HAP-1 (cell line): ENCODE measurements around the gene HPSE2.
A peak's percentile ranks its signal among the peaks of the same experiment; 100 is the strongest.

Experiments
- DNase-seq, 2 experiments: peaks; one replicate each; pipeline ENCODE4 v3.0.0-alpha.2; 2016 to 2020; ENCODE audit warnings: low spot score in 2 of 2
- H3K27me3 ChIP-seq: fragments of 250-450 bp; sonication (Bioruptor Pico); 2 replicates; pipeline ENCODE4 v1.5.1; 2020; ENCODE audit warnings: low read depth, mild to moderate bottlenecking, moderate library complexity
- H3K36me3 ChIP-seq: fragments of 250-450 bp; sonication (Bioruptor Pico); replicated peaks from 2 replicates; pipeline ENCODE4 v1.5.1; 2020; ENCODE audit warnings: mild to moderate bottlenecking
- H3K4me1 ChIP-seq: fragments of 250-450 bp; sonication (Bioruptor Pico); 2 replicates; pipeline ENCODE4 v1.5.1; 2020; ENCODE audit warnings: mild to moderate bottlenecking
- H3K4me3 ChIP-seq: fragments of 250-450 bp; sonication (Bioruptor Pico); 2 replicates; pipeline ENCODE4 v1.5.1; 2020; ENCODE audit warnings: mild to moderate bottlenecking, moderate library complexity
- H3K9me3 ChIP-seq: fragments of 250-450 bp; sonication (Bioruptor Pico); 2 replicates; pipeline ENCODE4 v1.5.1; 2020; ENCODE audit warnings: mild to moderate bottlenecking, moderate library complexity
- in situ Hi-C: fragments of 300-500 bp; cut with MboI; formaldehyde crosslinking; loops from 3 replicates; pipeline ENCODE4 v1.14.3; 2020; ENCODE audit warnings: low sequenced_read_pairs, inconsistent platforms, mixed read lengths

Gene HPSE2

GRCh38 chr10:98419469-98420261 lies 816.0 kb downstream of the HPSE2 start:
- Histone ChIP-seq H3K27me3 (no peaks in the 10 kb centered on the region), H3K9me3 (no peaks in the 10 kb centered on the region), H3K4me3 (no peak overlapping the region), H3K4me1 (peaks cover 7% of the 10 kb centered on the region), H3K36me3 (peaks cover 3% of the 10 kb centered on the region; the same call in 1 of the 2 replicates)
- in situ Hi-C loops: no loop called here
- DNase-seq: no peak

- DNase-seq: no peak
- Histone ChIP-seq H3K36me3 (peaks cover 3% of the 10 kb centered on the region; the same call in 1 of the 2 replicates), H3K4me3 (no peak overlapping the region), H3K9me3 (no peaks in the 10 kb centered on the region), H3K27me3 (no peaks in the 10 kb centered on the region), H3K4me1 (peaks cover 7% of the 10 kb centered on the region)
- in situ Hi-C loops: no loop called here
Measured at GRCh38 chr10:98418665-98419468, 816.8 kb downstream of the HPSE2 start.

DNA sequence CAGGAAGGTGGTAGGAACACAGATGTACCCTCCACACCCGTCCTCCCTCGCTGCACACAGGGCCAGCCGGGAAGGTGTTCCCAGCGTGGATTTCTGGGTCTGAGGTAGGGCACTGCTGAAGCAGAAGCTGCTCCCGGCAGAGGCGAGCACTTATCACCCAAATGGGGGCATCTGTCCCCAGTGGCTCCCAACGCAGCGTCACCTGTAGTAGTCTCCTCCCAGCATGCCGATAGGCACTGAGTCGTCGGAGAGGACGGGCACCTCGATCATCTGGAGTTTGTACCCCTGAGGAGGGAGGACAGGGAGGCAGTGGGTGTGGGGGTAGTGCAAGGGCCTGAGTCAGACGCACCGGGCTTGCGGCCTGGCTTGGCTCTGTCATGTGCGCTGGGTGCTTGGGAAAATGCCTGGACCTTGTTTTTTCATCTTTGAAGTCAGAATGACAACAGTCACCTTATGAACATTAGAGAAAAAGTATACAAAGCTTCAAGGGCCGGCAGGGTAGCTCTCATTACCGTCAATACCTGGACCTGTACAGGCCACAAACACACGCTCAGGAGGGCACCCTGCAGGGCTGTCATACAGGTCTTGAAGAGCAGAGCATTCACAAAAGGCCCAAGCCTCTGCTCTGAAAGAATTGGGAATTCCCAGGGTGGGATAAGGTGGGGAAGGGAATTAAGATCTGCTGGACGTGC lies 817.5 kb downstream of the HPSE2 start:
- Histone ChIP-seq H3K9me3 (no peaks in the 10 kb centered on the region), H3K4me1 (peaks cover 7% of the 10 kb centered on the region), H3K27me3 (no peaks in the 10 kb centered on the region), H3K4me3 (no peak overlapping the region), H3K36me3 (peaks cover 3% of the 10 kb centered on the region; the same call in 1 of the 2 replicates)
- no peak for DNase-seq
- in situ Hi-C loops: no loop called here

- no peak for DNase-seq
- H3K9me3 ChIP-seq: no peaks in the 10 kb centered on the region
- H3K27me3 ChIP-seq: no peaks in the 10 kb centered on the region
- in situ Hi-C loops: no loop called here
- peaks cover 3% of the 10 kb centered on the region; the same call in 1 of the 2 replicates for H3K36me3 ChIP-seq
- H3K4me3 ChIP-seq: no peak overlapping the region
- peaks cover 7% of the 10 kb centered on the region for H3K4me1 ChIP-seq
Measured at GRCh38 chr10:98417481-98417959, 818.1 kb downstream of the HPSE2 start.

DNA sequence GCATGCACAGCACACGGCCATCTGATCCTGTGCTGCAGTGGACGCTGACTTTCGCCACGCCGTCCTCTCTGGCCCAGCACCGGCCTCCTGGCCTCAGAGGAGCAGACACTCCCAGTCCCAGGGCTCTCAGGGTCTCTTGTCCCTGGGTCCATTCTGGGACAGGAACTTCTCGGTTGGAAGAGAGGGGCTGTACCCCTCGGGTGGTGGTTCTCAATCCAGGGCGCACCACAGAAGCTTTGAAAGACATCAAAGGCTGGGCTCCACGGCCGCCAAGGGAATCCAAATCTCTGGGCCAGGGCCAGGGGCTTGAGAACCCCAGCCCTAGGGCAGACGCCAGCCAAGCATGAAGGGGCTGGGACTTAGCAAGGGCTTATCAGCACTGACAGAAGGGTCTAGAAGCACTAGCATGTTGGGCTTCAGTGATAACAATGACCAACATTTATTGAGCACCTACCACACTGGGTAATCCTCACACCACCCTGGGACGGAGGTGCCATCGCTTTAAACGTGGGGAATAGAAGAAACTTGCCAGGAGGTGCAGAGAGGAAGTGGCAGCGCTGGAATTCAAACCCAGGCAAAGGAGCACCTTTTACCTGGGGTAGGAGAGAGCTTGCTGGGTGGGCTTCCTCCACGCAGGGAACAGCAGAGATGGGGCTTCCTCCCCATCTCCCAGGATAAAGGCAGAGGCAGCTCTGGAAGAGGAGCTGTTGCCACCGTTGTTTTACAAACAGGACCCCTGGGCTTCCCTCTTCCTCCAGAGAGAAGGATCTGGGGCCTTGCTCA lies 818.9 kb downstream of the HPSE2 start:
- Histone ChIP-seq H3K4me3 (no peak overlapping the region), H3K36me3 (peaks cover 3% of the 10 kb centered on the region; the same call in 1 of the 2 replicates), H3K4me1 (peaks cover 7% of the 10 kb centered on the region), H3K27me3 (no peaks in the 10 kb centered on the region), H3K9me3 (no peaks in the 10 kb centered on the region)
- in situ Hi-C loops: no loop called here
- DNase-seq: no peak

- in situ Hi-C loops: no loop called here
- no peak overlapping the region for H3K4me3 ChIP-seq
- peaks cover 7% of the 10 kb centered on the region for H3K4me1 ChIP-seq
- peak; percentile 10 to 47 for DNase-seq
- H3K27me3 ChIP-seq: no peaks in the 10 kb centered on the region
- no peaks in the 10 kb centered on the region for H3K9me3 ChIP-seq
- peaks cover 3% of the 10 kb centered on the region; the same call in 1 of the 2 replicates for H3K36me3 ChIP-seq
Measured at GRCh38 chr10:98415731-98416119, 819.9 kb downstream of the HPSE2 start.

- H3K9me3 ChIP-seq: no peaks in the 10 kb centered on the region
- peak; percentile 78 to 92 for DNase-seq
- H3K36me3 ChIP-seq: peaks cover 3% of the 10 kb centered on the region; the same call in 1 of the 2 replicates
- no peaks in the 10 kb centered on the region for H3K27me3 ChIP-seq
- in situ Hi-C loops: no loop called here
- peaks cover 7% of the 10 kb centered on the region for H3K4me1 ChIP-seq
- H3K4me3 ChIP-seq: peak within 1 kb of the TSS; percentile 40
Measured at GRCh38 chr10:98414932-98415730, 820.5 kb downstream of the HPSE2 start, which contains the start of gene PYROXD2. Gene PYROXD2, minus strand, starts transcription at chr10:98415182. Its CDS starts 47 bp downstream, at chr10:98415135.

DNA sequence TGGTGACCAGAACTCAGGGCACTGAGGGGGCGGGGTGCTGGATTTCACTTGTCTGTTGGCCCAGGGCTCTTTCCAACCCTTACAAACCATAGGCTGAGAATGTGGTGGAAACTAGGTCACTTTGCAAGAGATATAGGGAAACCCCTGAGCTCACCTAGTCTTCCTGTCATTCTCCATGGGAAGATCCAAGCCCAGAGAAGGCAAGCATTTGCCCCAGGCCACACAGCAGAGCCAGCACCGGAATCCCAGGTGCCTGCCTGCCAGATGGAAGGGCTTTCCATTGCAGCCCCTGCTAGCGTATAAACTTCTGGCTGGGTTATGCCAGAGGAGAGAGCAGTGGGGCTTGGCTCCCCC lies 821.1 kb downstream of the HPSE2 start:
- in situ Hi-C loops: no loop called here
- Histone ChIP-seq H3K36me3 (peaks cover 3% of the 10 kb centered on the region; the same call in 1 of the 2 replicates), H3K4me3 (peak overlapping the region; percentile 40), H3K27me3 (no peaks in the 10 kb centered on the region), H3K4me1 (peaks cover 7% of the 10 kb centered on the region), H3K9me3 (no peaks in the 10 kb centered on the region)
- no peak for DNase-seq

- DNase-seq: no peak
- in situ Hi-C loops: no loop called here
Measured at GRCh38 chr10:98411768-98412167, 823.9 kb downstream of the HPSE2 start.

DNA sequence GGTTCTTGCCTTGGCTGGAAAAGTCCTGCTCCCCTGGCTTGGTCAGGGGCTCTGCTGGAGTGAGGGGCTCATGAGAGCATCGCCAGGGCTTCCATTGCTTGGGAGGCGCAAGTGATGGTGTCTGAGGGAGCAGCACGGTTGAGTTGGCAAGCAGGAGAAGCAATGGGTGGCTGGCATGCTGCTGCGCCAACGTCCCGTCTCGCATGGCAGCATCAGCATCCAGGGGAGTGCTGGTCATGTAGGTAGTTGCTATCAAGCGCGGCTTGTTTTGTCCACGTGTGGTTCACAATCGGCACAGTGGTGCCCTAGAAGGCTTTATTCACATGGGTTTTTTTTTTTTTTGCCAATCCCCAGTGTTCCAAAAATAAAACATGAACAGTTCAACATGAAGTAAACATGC lies 824.5 kb downstream of the HPSE2 start:
- DNase-seq: no peak
- Histone ChIP-seq H3K9me3 (no peaks in the 10 kb centered on the region), H3K36me3 (no peaks in the 10 kb centered on the region), H3K4me1 (peaks cover 7% of the 10 kb centered on the region), H3K27me3 (no peaks in the 10 kb centered on the region), H3K4me3 (no peak overlapping the region)
- in situ Hi-C loops: no loop called here

More at GRCh38 chr10:98411768-98412167, 823.9 kb downstream of the HPSE2 start:
- H3K4me3 ChIP-seq: no peak overlapping the region
- no peaks in the 10 kb centered on the region for H3K9me3 ChIP-seq
- no peaks in the 10 kb centered on the region for H3K36me3 ChIP-seq
- H3K27me3 ChIP-seq: no peaks in the 10 kb centered on the region
- peaks cover 7% of the 10 kb centered on the region for H3K4me1 ChIP-seq

GRCh38 chr10:98410759-98411158 lies 824.9 kb downstream of the HPSE2 start:
- peaks cover 7% of the 10 kb centered on the region for H3K4me1 ChIP-seq
- H3K4me3 ChIP-seq: no peak overlapping the region
- in situ Hi-C loops: no loop called here
- no peaks in the 10 kb centered on the region for H3K36me3 ChIP-seq
- H3K27me3 ChIP-seq: no peaks in the 10 kb centered on the region
- no peaks in the 10 kb centered on the region for H3K9me3 ChIP-seq
- DNase-seq: no peak

DNA sequence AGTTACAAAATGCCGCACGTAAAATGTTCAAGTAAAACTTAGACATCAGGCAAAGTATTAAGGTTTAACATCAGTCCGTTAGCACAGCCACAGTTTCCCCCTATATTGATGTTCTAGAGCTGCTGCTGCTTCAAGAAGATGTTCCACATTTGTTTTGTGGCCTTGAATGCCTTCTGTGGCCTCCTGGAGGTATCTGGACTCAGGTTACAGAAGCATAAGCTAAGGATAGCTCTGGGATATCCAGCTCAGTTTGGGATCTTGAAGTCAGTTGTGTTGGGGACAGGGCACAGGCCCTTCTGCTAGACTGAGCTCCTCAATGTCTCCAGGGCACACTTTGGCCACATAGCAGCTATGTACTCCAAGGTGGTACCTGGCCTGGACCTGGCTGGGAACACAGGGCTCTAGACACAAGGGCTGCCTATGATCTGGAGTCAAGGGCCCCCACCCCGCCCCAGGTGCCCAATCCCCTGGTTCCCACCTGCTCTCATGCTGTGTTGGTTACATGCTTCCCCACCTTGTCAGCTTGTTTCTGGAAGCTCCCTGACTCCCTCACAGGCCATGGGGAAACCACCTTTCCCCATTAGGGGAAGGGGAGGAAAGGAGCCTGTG lies 825.4 kb downstream of the HPSE2 start:
- no peak overlapping the region for H3K4me3 ChIP-seq
- in situ Hi-C loops: no loop called here
- peaks cover 4% of the 10 kb centered on the region for H3K4me1 ChIP-seq
- no peaks in the 10 kb centered on the region for H3K9me3 ChIP-seq
- H3K27me3 ChIP-seq: no peaks in the 10 kb centered on the region
- H3K36me3 ChIP-seq: no peaks in the 10 kb centered on the region
- no peak for DNase-seq
